GM13977 (cell line): ENCODE results near the gene GALP.
"Not testable (repeated sequence)": the region's sequence is repeated elsewhere in the genome, so short reads cannot be mapped to it uniquely, and the experiment has no call there.

Source experiments
- DNase-seq: peaks from one replicate; pipeline ENCODE4 v3.0.0; 2012; ENCODE audit warnings: low spot score
- CTCF ChIP-seq: IDR thresholded peaks from 2 replicates; pipeline ENCODE4 v1.5.1; 2012; ENCODE audit warnings: mild to moderate bottlenecking, control low read depth; ENCODE audit not compliant: insufficient read depth; ENCODE audit errors: extremely low read depth, missing control alignments
- in situ Hi-C: fragments of 300-500 bp; cut with MboI; formaldehyde crosslinking; loops from one replicate; pipeline ENCODE4 v1.12.0; 2022; ENCODE audit warnings: low sequenced_read_pairs, low pct_unique_long_range_greater_than_20kb, mixed read lengths, inconsistent platforms; ENCODE audit not compliant: unreplicated experiment

GALP gene

GRCh38 chr19:56147307-56147706 is 28.5 kb upstream of the GALP start:
- in situ Hi-C loops: no loop called here
- no peak for DNase-seq
- no peak for TF ChIP-seq CTCF

GRCh38 chr19:56148096-56148495 is 27.7 kb upstream of the GALP start:
- no peak for DNase-seq
- no peak for TF ChIP-seq CTCF
- in situ Hi-C loops: no loop called here

- DNase-seq, in situ Hi-C loops: not testable (repeated sequence)
Observed at GRCh38 chr19:56148955-56149655, 26.7 kb upstream of the GALP start.

- DNase-seq: no peak
- in situ Hi-C loops: no loop called here
- no peak for TF ChIP-seq CTCF
Observed at GRCh38 chr19:56149656-56150038, 26.2 kb upstream of the GALP start.

- TF ChIP-seq CTCF: no peak
- in situ Hi-C loops: no loop called here
- no peak for DNase-seq
Observed at GRCh38 chr19:56150358-56150757, 25.4 kb upstream of the GALP start.

GRCh38 chr19:56152644-56153043 is 23.2 kb upstream of the GALP start:
- no peak for TF ChIP-seq CTCF
- DNase-seq: no peak
- in situ Hi-C loops: no loop called here

- DNase-seq: no peak
- TF ChIP-seq CTCF: no peak
- in situ Hi-C loops: no loop called here
Observed at GRCh38 chr19:56153507-56153906, 22.3 kb upstream of the GALP start.
